NCI-H345 (cell line): ENCODE data around the gene MYH14.
"Not testable (repeated sequence)": the region's sequence is repeated elsewhere in the genome, so short reads cannot be mapped to it uniquely, and the experiment has no call there.

Source experiments
- DNase-seq: peaks from one replicate; lab custom pipeline; 2025; lab: John Stamatoyannopoulos, UW

MYH14 gene

GRCh38 chr19:50226536-50226935 lies 23.1 kb downstream of the MYH14 start:
- no peak for DNase-seq

- not testable (repeated sequence) for DNase-seq
Observed at GRCh38 chr19:50228153-50228552, 24.7 kb downstream of the MYH14 start.

- no peak for DNase-seq
Observed at GRCh38 chr19:50230379-50231351, 27.2 kb downstream of the MYH14 start.

GRCh38 chr19:50231417-50231816 lies 28.0 kb downstream of the MYH14 start:
- DNase-seq: not testable (repeated sequence)

- DNase-seq: no peak
Observed at GRCh38 chr19:50231821-50232220, 28.4 kb downstream of the MYH14 start.

- DNase-seq: no peak
Observed at GRCh38 chr19:50232600-50232999, 29.2 kb downstream of the MYH14 start.

GRCh38 chr19:50233308-50233910 lies 30.0 kb downstream of the MYH14 start:
- DNase-seq: no peak

GRCh38 chr19:50237493-50237892 lies 34.1 kb downstream of the MYH14 start:
- DNase-seq: not testable (repeated sequence)

GRCh38 chr19:50238043-50238442 lies 34.6 kb downstream of the MYH14 start:
- no peak for DNase-seq

- DNase-seq: no peak
Observed at GRCh38 chr19:50239921-50240590, 36.6 kb downstream of the MYH14 start.

GRCh38 chr19:50242581-50242980 lies 39.2 kb downstream of the MYH14 start:
- no peak for DNase-seq

- DNase-seq: no peak
Observed at GRCh38 chr19:50244695-50245094, 41.3 kb downstream of the MYH14 start.

GRCh38 chr19:50248413-50248812 lies 45.0 kb downstream of the MYH14 start:
- DNase-seq: no peak

- no peak for DNase-seq
Observed at GRCh38 chr19:50248826-50249225, 45.4 kb downstream of the MYH14 start.

- no peak for DNase-seq
Observed at GRCh38 chr19:50249636-50250035, 46.2 kb downstream of the MYH14 start.

- DNase-seq: no peak
Observed at GRCh38 chr19:50250450-50251136, 47.2 kb downstream of the MYH14 start.

GRCh38 chr19:50252111-50252886 lies 48.9 kb downstream of the MYH14 start:
- DNase-seq: no peak

- no peak for DNase-seq
Observed at GRCh38 chr19:50252887-50253268, 49.5 kb downstream of the MYH14 start.

- DNase-seq: no peak
Observed at GRCh38 chr19:50255115-50255514, 51.7 kb downstream of the MYH14 start.

- no peak for DNase-seq
Observed at GRCh38 chr19:50257141-50257540, 53.7 kb downstream of the MYH14 start.

GRCh38 chr19:50258918-50259372 lies 55.5 kb downstream of the MYH14 start:
- no peak for DNase-seq
